ENCODE results near the gene SIK3. TPM values are rescaled to one million over a fixed set of nuclear protein-coding genes. Genes with fewer than 3 reads are reported as not detected.

Gene SIK3
- total RNA-seq, 1 experiment from 2014 or later: 34.4 TPM

GRCh38 chr11:116916886-116917285, 181.3 kb downstream of the SIK3 start:
- Mint-ChIP-seq H3K4me3 (no peak overlapping the region), H3K4me1 (0 out of 2 replicates have a peak, but pooled peaks cover 3% of the 10 kb centered on the region), H3K9me3 (no peaks in the 10 kb centered on the region), H3K36me3 (no peaks in the 10 kb centered on the region), H3K27ac (peak overlapping the region; percentile 77; the same call in 1 of the 2 replicates), H3K27me3 (ENCODE audit: low read depth) (no peaks in the 10 kb centered on the region)
- POLR2A ChIA-PET: no interaction called here
- DNase-seq (ENCODE audit: low spot score) (no peak), ATAC-seq (no peak)
- TF ChIP-seq TEAD4 (CRISPR knock-in tag; IDR thresholded peaks at IDR 0.05): no peak
- no peak for TF ChIP-seq ZNF416 (CRISPR knock-in tag; IDR thresholded peaks at IDR 0.05)
- no peak for TF ChIP-seq GABPB1 (CRISPR knock-in tag; IDR thresholded peaks at IDR 0.05)
- CTCF ChIA-PET: interaction anchor here (0.7 to 1.1 kb wide), 3 partner anchors 9 to 81 kb away, joined by 3 read pairs; no protein-coding TSS in a partner anchor

DNA sequence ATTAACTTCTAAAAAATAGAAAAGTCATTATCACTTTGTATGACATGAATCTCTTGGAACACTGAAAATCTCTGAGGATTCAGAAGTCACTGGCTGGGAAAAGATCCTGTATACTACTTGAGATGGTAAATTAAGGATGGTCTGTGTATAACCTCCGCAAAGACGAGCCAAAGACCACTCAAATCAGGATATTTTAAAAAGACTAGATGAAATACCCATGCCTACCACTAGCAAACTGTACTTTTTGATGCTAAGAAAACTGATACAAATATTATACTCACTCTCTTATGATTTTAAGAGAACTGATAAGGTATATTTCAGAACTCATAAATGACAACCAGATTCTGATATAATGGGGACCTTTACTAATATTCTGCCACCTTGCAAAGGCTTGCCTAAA, 182.2 kb downstream of the SIK3 start:
- Mint-ChIP-seq H3K4me1 (0 out of 2 replicates have a peak, but pooled peaks cover 3% of the 10 kb centered on the region), H3K4me3 (no peak overlapping the region), H3K36me3 (no peaks in the 10 kb centered on the region), H3K27me3 (ENCODE audit: low read depth) (no peaks in the 10 kb centered on the region), H3K9me3 (no peaks in the 10 kb centered on the region), H3K27ac (no peak overlapping the region)
- ChIA-PET POLR2A (no interaction called here), CTCF (interaction anchor here (0.7 to 1.1 kb wide), 3 partner anchors 9 to 80 kb away, joined by 3 read pairs; no protein-coding TSS in a partner anchor)
- DNase-seq (ENCODE audit: low spot score): no peak
- no peak for ATAC-seq
- TF ChIP-seq TCF7 (CRISPR knock-in tag; IDR thresholded peaks at IDR 0.05; ENCODE audit: low read depth) (no peak), ZNF416 (CRISPR knock-in tag; IDR thresholded peaks at IDR 0.05) (no peak), ZNF263 (CRISPR knock-in tag; IDR thresholded peaks at IDR 0.05; ENCODE audit: low read depth) (no peak), ZNF138 (CRISPR knock-in tag; conservative IDR thresholded peaks at IDR 0.05) (no peak)

GRCh38 chr11:116913000-116913399, 185.2 kb downstream of the SIK3 start:
- Mint-ChIP-seq H3K4me1 (no peaks in the 10 kb centered on the region), H3K4me3 (no peak overlapping the region), H3K27ac (no peak overlapping the region), H3K27me3 (ENCODE audit: low read depth) (no peaks in the 10 kb centered on the region), H3K36me3 (peaks cover 3% of the 10 kb centered on the region; the same call in 1 of the 2 replicates), H3K9me3 (no peaks in the 10 kb centered on the region)
- CTCF ChIA-PET: interaction anchor here (0.7 to 1.6 kb wide), 2 partner anchors 18 to 122 kb away, joined by 3 to 4 read pairs; partner anchors contain the start of gene APOA5
- ATAC-seq: no peak
- POLR2A ChIA-PET: no interaction called here
- no peak for TF ChIP-seq ZSCAN18 (CRISPR knock-in tag; IDR thresholded peaks at IDR 0.05)
- TF ChIP-seq GABPB1 (CRISPR knock-in tag; IDR thresholded peaks at IDR 0.05): no peak
- no peak for TF ChIP-seq GTF2I (CRISPR knock-in tag; conservative IDR thresholded peaks at IDR 0.05)
- TF ChIP-seq, protein P1, sequence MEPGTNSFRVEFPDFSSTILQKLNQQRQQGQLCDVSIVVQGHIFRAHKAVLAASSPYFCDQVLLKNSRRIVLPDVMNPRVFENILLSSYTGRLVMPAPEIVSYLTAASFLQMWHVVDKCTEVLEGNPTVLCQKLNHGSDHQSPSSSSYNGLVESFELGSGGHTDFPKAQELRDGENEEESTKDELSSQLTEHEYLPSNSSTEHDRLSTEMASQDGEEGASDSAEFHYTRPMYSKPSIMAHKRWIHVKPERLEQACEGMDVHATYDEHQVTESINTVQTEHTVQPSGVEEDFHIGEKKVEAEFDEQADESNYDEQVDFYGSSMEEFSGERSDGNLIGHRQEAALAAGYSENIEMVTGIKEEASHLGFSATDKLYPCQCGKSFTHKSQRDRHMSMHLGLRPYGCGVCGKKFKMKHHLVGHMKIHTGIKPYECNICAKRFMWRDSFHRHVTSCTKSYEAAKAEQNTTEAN (CRISPR knock-in tag; IDR thresholded peaks at IDR 0.05): no peak
- TF ChIP-seq EMX1 (CRISPR knock-in tag; IDR thresholded peaks at IDR 0.05): no peak
- no peak for TF ChIP-seq FOXJ3 (CRISPR knock-in tag; IDR thresholded peaks at IDR 0.05; ENCODE audit: borderline replicate concordance)
- no peak for TF ChIP-seq PRDM15 (CRISPR knock-in tag; IDR thresholded peaks at IDR 0.05)
- no peak for TF ChIP-seq ATF1 (CRISPR knock-in tag; IDR thresholded peaks at IDR 0.05)
- DNase-seq (ENCODE audit: low spot score): no peak

All from WTC11 (cell line).